ENCODE data around the gene GHRHR. TPM values are rescaled to one million over a fixed set of nuclear protein-coding genes. Genes with fewer than 3 reads are reported as not detected.

The GHRHR gene
- total RNA-seq, 1 donor from 2014 or later, result not detected

DNA sequence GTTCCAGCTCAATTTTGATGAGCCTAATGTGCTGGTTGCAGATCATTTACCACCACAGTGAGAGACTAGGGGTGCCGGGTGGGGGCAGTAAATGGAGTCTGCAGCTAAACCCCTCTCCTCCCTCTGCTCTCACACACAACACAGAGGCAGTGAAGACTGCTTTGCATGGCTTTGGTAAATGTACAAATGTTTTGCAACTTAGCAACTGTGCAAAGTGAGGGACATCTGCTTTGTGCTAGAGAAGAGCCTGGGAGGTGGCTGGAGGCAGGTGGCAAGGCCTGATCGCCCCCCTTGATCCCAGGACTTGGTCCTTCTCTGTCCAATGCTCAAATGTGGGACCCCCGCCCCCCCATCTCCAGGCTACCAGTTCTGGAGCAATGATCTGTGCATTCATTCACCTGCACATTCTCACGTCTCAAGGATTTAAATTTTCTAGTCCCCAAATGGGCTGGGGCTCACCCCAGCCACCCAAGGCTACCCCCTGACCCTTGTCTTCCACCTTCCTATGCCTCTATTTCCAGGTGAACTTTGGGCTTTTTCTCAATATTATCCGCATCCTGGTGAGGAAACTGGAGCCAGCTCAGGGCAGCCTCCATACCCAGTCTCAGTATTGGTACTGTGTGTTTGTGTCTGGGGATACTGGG is 11.6 kb downstream of the GHRHR start:
- Mint-ChIP-seq H3K4me3 (no peak overlapping the region), H3K27ac (peak overlapping the region; percentile 15), H3K9me3 (no peaks in the 10 kb centered on the region), H3K4me1 (ENCODE audit: unreplicated experiment) (no peaks in the 10 kb centered on the region), H3K27me3 (peaks cover 64% of the 10 kb centered on the region), H3K36me3 (no peaks in the 10 kb centered on the region)
- no peak for DNase-seq (ENCODE audit: extremely low spot score, unreplicated experiment)
- TF ChIP-seq, protein P1, sequence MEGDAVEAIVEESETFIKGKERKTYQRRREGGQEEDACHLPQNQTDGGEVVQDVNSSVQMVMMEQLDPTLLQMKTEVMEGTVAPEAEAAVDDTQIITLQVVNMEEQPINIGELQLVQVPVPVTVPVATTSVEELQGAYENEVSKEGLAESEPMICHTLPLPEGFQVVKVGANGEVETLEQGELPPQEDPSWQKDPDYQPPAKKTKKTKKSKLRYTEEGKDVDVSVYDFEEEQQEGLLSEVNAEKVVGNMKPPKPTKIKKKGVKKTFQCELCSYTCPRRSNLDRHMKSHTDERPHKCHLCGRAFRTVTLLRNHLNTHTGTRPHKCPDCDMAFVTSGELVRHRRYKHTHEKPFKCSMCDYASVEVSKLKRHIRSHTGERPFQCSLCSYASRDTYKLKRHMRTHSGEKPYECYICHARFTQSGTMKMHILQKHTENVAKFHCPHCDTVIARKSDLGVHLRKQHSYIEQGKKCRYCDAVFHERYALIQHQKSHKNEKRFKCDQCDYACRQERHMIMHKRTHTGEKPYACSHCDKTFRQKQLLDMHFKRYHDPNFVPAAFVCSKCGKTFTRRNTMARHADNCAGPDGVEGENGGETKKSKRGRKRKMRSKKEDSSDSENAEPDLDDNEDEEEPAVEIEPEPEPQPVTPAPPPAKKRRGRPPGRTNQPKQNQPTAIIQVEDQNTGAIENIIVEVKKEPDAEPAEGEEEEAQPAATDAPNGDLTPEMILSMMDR (conservative IDR thresholded peaks at IDR 0.05), result no peak

- peak; percentile 40 for DNase-seq (ENCODE audit: extremely low spot score, unreplicated experiment)
These were observed 12.6 kb downstream of the GHRHR start for GRCh38 chr7:30976381-30976780.

DNA sequence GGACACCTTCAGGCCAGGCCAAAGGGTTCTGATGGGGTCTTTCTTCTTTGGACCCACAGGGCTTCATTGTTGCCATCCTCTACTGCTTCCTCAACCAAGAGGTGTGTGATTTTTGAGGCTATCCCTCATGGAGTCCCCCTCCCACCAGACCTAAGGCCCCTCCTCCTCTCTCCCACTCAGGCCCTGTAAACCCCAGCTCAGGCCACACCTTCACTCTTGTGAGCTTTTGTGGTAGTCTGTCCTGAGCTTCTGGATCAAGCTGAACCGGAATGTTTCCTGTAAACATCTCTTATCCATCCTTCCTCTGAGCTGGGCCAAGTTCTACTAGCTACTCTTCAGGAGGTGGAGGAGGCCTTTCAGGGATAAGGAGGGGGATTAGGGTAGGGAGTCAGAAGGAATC is 13.5 kb downstream of the GHRHR start:
- Mint-ChIP-seq H3K27ac (no peak overlapping the region), H3K36me3 (no peaks in the 10 kb centered on the region), H3K4me3 (no peak overlapping the region), H3K9me3 (no peaks in the 10 kb centered on the region), H3K27me3 (peaks cover 55% of the 10 kb centered on the region), H3K4me1 (ENCODE audit: unreplicated experiment) (no peaks in the 10 kb centered on the region)
- DNase-seq (ENCODE audit: extremely low spot score, unreplicated experiment), result no peak
- TF ChIP-seq, protein P1 (conservative IDR thresholded peaks at IDR 0.05), result no peak

More at GRCh38 chr7:30976381-30976780, 12.6 kb downstream of the GHRHR start:
- Mint-ChIP-seq H3K4me3 (no peak overlapping the region), H3K4me1 (ENCODE audit: unreplicated experiment) (no peaks in the 10 kb centered on the region), H3K36me3 (no peaks in the 10 kb centered on the region), H3K27ac (no peak overlapping the region), H3K27me3 (peaks cover 64% of the 10 kb centered on the region), H3K9me3 (no peaks in the 10 kb centered on the region)
- TF ChIP-seq, protein P1 (conservative IDR thresholded peaks at IDR 0.05), result no peak

DNA sequence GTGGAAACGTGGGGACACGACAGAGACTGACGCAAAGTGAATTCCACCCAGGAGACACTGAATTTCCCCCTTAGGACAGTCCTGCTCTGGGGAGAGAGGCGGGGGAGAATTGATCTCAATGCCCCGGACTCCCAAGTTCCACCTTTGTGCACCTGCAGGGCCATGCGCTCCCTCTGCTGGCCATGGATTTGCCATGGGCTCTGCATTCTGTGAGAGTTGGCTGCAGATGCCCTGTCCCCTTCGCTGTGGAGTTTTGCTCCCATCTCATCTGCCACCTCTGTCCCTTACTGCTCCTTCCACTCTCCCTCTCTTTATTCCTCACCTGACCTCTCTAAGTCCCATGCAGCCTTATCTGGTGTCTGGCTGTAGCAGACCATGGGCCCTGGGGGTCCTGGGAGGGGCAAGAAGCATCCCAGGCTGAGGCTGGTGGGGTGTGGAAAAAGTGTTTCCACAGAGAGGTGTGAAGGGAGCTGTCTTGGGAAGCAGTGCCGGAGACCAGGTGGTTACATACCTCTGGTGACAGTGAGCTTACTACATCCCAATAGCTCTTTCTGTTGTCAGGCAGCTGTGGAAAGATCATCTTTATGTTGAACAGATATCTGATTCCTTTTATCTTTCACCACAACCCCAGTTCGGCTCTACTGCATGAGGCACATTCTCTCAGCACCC is 14.3 kb downstream of the GHRHR start:
- H3K9me3 Mint-ChIP-seq, result no peaks in the 10 kb centered on the region
- peaks cover 52% of the 10 kb centered on the region for H3K27me3 Mint-ChIP-seq

DNA sequence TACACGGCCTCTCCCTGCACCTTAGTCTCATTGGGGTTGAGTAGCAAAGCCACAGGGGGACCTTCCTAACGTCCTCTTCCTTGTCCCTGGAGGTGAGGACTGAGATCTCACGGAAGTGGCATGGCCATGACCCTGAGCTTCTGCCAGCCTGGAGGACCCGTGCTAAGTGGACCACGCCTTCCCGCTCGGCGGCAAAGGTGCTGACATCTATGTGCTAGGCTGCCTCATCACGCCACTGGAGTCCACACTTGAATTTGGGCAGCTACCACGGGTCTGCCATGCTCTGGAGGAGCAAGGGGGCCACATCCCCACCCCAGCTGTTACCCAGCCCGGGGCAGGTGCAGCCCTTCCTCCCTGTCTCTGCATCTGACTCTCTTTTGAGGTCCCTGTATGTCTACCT is 15.3 kb downstream of the GHRHR start:
- H3K9me3 Mint-ChIP-seq, result no peaks in the 10 kb centered on the region
- H3K27me3 Mint-ChIP-seq, result peaks cover 57% of the 10 kb centered on the region
- peak; percentile 48 for DNase-seq (ENCODE audit: extremely low spot score, unreplicated experiment)
- H3K4me3 Mint-ChIP-seq, result no peak overlapping the region
- TF ChIP-seq, protein P1 (conservative IDR thresholded peaks at IDR 0.05), result no peak
- no peaks in the 10 kb centered on the region for H3K36me3 Mint-ChIP-seq
- no peaks in the 10 kb centered on the region for H3K4me1 Mint-ChIP-seq (ENCODE audit: unreplicated experiment)
- H3K27ac Mint-ChIP-seq, result no peak overlapping the region

More for the DNA sequence above, 14.3 kb downstream of the GHRHR start:
- Mint-ChIP-seq H3K27ac (no peak overlapping the region), H3K36me3 (no peaks in the 10 kb centered on the region), H3K4me1 (ENCODE audit: unreplicated experiment) (no peaks in the 10 kb centered on the region), H3K4me3 (no peak overlapping the region)
- peak; percentile 63 for DNase-seq (ENCODE audit: extremely low spot score, unreplicated experiment)
- TF ChIP-seq, protein P1 (conservative IDR thresholded peaks at IDR 0.05), result peak; percentile 68
